ENCODE measurements around the gene CHMP2A.

CHMP2A gene

GRCh38 chr19:58536852-58537798 is 17.8 kb downstream of the CHMP2A start:
- DNase-seq, result no peak

DNA sequence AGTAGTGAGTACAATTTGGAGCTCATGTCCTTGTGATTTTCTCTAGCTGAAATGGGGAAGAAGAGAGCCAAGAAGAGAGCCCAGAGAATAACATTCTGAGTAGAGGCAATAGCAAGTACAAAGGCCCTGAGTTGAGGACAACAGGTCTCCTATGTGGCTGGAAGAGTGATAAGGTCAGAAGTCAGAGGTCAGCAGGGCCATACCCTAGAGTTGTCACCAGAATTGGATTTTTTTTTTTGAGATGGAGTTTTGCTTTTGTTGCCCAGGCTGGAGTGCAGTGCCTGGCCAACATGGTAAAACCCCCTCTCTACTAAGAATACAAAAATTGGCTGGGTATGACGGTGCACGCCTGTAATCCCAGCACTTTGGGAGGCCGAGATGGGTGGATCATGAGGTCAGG is 19.0 kb downstream of the CHMP2A start:
- no peak for DNase-seq

DNA sequence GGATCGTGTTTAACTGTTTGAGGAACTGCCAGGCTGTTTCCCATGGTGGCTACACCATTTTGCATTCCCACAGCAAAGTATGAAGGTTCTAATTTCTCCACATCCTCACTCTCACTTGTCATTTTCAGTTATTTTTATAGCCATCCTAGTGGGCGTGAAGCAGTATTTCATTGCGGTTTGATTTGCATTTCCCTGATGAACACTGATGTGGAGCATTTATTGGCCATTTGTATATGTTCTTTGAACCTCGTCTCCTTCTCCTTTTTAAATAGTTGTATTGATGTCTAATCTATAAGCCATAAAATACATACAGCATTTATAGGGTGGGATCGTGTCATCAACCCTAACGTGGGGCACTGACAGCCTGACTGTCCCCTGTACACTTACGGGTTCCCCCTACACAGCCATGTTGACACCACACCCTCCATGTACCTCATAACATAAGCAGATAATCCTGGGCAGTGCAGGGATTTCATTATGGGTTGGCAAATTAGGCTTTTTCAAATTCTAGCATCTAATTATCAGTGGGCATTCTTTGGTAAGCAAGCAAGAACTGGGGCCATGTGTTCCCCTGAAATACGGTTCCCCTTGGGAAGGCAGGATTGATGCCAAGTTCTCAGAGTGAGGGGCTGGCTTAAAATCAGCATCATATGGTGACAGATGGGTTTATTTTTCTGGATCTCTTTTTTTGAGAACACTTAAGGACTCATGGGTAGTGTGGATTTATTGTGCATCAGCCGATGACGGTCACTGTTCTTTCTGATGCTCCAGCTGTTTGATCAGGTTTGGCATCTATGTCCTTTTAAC is 23.7 kb downstream of the CHMP2A start:
- no peak for DNase-seq

DNA sequence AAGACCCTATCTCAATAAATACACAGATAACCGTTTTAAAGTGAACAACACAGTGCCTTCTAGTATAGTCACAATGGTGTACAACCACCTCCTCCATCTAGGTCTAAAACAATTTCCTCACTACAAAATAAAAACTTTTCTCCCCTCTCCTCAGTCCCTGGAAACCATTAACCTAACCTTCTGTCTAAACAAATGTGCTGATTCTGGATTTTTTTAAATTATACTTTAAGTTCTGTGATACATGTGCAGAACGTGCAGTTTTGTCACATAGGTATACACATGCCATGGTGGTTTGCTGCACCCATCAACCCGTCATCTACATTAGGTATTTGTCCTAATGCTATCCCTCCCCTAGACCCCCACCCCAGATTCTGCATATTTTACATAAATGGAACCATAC is 25.5 kb downstream of the CHMP2A start:
- DNase-seq, result no peak

DNA sequence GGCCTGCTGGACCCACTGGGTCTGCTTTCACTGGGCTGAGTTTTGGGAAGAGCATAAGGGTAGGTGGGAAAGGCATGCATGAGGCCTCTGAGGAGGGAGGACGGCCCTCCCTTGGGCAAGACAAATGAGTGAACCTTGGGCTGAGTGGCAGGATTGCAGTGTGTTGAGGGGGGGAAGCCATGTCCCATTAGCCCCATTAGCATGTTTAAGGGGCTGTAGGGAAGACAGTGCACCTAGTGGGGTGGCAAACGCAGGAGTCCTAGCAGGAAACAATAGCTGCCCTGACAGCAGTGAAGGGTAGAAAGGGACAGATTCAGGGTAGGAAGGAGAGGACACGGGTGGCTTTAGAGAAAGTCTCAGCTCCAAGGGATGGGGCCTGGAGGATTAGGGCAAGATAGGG is 32.2 kb downstream of the CHMP2A start:
- no peak for DNase-seq

- DNase-seq, result no peak
Measured at GRCh38 chr19:58521651-58522050, 33.3 kb downstream of the CHMP2A start.

DNA sequence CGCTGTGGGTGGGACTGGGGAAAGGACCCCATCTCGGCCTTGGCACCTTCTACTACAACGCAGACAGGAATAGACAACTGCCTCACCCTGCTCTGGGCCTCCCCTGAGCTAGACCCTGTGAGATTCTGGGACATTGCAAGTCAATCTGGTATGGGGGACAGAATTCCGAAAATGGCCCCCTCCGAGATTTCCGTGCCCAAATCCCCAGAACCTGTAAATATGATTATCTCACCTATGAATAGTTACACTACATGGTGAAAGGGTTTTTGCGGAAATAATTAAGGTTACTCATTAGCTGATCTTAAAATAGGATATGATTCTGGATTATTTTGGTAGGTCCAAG is 34.7 kb downstream of the CHMP2A start:
- DNase-seq, result peak in 1 of 2 experiments; percentile 62

DNA sequence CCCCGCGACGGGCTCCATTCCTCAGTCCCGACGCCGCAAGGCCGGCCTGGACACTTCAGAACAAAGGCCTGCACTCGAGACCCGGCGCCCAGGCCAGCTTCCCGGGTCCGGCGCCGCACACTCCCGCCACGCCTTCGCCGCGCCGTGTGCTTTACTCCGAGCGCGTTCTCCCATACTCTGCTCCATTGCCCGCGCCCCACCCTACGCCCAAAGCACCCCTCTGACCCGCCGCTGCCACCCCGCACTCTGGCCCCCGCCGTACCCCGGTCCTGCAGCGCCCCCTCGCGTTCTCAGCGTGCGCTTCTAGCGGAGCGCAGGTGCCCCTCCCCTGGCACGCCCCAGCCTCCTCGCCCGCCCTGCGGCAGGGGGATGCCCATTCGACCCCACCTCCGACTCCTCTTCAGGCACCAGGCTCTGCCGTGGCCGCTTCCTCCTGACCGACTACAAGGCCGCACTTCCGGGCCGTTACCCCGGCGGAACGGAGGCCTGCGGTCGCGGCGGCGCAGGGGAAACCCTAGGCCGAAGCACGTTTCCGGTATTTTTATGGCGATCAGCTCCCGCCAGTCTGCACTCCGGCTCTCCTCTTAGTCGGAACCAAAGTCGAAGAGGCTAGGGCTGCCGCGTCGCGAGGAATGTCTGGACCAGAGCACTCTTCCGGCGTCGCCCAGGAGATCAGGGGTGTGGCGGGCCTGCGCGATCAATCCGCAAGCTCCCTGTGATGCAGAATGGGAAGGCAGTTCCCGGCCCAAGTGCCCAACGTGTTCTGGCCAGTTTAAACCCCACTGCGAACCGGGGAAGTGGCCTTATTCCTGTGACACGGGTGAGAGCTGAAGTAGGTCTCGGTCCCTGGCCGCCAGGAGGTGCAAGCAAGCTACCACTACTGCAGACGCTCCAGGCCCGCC is 35.3 kb downstream of the CHMP2A start, which contains the start of gene ZBTB45:
TSS of gene ZBTB45 (minus strand) at position 456 of the 902 bp plus-strand sequence. CDS start 2,137 bp downstream, outside the sequence.
- DNase-seq, result peak; percentile 98

GRCh38 chr19:58519087-58519354 is 35.9 kb downstream of the CHMP2A start:
- peak; percentile 51 to 77 for DNase-seq

GRCh38 chr19:58518256-58519086 is 36.4 kb downstream of the CHMP2A start:
- DNase-seq, result no peak

DNA sequence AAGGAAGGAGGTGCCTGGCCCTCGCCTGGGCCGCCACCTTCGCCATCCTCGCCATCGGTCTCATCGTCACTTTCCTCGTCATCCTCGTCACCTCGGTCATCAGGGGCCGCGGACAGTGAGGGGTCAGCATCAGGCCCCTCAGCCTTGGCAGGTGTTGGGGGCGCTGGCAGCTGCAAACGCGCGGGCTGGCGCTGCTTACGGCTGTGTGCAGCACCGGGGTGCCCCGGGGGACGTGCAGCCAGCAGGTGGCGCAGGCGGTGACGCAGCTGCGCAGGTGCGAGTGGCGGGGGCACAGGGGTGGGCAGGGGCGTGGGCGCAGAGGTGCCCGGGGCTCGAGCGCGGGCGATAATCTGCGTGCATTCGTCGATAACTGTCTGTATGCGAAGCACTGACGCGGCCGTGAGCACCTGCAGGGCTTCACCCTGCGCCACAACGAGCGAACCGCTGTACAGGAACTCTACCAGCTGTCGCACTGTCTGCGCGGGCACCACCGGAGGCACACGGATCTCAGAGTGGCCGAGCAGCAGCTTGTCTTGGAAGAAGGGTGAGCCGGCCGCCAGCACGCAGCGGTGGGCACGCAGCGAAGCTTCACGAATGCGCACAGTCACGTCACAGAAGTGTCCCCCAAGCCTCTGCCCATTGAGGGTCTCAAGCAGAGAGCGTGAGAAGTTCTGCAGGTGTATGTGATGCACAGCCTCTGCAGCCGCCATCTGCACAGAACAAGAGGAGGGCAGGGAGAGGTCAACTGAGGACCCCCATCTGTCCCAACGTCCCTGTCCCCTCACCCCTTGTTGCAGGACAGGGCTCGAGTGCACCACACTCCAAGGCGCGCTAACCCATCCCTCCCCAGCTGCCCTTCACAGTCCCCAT is 37.7 kb downstream of the CHMP2A start:
- peak; percentile 61 to 80 for DNase-seq

DNA sequence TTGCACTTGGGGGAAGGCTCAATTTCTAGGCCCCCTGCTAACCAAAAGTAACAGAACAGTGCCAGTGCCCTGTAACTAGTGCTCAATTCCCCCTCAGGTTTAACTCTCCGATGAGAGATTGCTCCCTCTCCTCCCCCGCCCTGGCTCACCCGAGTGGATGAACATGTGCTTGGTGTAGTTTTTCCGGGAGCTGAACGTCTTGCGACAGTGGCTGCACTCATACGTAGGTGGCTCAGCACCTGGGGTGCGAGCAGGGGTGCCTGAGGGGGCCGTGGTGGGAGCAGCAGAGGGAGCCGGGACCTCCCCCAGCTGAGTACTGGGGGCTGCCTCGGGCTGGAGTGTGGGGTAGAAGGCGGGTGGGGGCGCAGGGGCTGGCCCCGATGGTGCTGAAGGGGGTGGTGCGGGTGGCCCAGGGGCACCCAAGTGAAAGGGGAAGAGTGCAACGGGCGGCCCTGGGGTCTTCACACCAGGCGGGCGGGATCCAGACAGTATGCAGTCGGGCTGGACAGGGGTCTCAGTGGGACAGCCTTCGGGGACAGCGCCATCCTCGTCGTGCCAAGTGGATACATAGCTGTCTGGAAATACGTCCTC is 38.6 kb downstream of the CHMP2A start:
- DNase-seq, result no peak

DNA sequence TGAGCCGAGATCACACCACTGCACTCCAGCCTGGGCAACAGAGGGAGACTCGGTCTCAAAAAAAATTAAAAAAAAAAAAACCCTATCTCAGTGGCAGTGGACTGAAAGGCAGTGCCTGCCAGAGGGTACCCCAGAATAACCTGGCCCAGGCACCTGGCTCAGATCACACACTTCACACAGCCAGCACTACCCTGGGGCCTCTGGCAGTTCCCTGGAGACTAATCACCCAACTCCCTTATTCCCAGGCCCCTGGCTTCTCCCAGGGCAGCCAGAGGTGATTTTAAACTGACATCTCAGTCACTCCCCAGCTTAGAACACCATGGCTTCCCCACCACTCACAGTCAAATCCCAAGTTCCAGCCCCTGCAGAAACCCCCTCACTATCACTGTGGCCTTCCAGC is 39.6 kb downstream of the CHMP2A start:
- DNase-seq, result no peak

- no peak for DNase-seq
Measured at GRCh38 chr19:58514564-58515022, 40.3 kb downstream of the CHMP2A start.

DNA sequence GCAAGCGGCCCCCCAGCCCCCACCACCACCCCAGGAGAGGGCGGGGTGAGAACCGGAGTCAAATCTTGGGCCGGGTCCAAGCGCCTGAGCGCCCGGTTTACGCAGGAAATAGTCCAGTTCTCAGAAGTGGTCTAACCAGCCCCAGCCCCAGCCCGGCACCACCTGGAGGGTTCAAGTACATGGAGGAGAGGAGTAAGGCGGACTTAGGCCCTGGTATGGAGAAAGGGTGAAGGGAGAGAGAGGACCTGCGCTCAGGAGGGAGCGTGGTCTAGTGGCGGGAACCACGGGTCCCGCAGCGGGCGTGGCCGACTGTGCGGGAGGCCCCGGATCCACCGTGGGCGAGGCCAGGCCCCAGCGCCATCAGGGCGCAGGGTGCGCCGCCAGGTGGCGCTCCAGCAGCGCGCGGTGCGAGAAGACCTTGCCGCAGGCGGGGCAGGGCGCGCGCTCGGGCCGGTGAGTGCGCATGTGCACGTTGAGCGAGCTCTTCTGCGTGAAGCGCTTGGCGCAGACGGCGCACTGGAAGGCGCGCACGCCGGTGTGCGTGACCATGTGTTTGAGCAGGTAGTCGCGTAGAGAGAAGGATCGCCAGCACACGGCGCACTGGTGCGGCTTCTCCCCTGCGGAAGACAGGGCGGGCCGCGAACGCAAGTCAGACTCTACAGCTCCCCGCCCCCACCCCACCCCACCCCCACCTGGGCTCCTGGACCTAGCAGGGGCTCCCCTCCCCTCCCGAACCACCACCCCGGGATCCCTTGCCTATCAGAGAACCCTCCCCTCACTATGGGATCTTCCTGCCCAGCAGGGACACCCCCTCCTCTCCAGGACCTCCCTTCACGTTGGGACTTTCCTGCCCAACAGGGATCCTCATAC is 41.0 kb downstream of the CHMP2A start:
- DNase-seq, result peak; percentile 96 to 99

DNA sequence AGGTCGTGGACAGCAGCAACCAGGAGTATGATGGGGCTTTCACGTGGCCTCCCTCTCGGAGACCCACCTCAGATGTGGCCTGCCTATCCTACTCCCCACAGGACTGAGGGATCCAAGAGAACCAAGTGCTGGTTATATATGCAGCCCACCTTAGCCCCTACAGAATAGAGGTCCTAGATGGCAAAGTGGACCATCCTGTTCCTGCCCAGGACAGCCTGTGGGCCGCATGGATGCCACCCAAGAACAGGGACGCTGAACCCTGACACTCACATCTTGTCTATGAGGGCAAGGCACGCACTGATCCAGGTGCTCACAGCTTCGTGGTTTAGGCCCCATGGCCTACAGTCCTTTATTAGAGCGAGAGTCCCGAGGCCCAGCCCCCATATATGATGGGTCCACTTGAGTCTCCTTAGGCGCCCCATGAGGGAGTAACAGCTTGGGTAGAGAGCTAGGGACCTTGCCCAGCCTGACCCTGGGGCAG is 41.7 kb downstream of the CHMP2A start:
- DNase-seq, result no peak

DNA sequence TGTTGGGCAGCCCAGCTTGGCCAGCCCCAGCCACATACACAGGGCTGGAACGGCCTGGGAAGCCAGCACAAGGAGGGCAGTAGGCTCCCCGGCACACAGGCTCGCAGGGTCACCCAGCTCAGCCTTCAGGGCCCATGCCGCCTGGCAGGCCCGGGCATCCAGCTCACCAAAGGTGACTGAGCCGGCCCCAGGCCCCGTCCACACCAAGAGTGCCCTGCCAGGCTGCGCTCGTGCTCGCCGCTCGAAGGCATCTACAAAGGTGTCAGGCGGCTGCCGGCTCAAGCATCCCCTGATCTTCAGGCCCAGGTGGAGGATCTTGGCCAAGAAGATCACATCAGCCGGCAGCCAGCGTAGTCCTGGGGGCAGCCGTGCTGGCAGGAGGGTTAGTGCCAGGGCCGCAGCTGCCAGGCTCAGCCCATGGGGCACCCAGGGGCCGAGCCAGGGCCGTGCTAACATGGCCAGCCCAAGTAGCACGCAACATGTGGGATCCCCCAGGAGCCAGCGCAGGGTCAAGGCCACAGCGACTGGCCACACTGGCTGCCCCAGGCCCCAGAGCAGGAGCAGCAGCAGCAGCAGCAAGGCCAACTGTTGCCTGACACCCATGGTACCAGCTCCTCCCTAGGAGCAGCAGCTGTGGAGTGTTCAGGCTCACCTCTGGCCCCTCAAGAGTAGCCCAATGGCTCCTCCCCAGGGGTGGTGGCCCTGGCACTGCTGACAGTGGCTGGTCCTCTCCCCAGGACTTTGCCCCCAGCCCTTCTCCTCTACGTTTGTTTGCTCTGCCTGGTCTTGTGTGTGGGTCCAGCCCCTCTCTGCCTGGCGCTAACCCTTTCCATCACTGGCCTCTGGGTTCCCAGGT is 43.3 kb downstream of the CHMP2A start, which contains the start of gene SLC27A5:
TSS of gene SLC27A5 (minus strand) at position 640 of the 856 bp plus-strand sequence. CDS start at position 603, 37 bp downstream.
- DNase-seq, result no peak
